ENCODE measurements around the gene NCEH1. TPM values are rescaled to one million over a fixed set of nuclear protein-coding genes. Genes with fewer than 3 reads are reported as not detected.
"Not testable (repeated sequence)": the region's sequence is repeated elsewhere in the genome, so short reads cannot be mapped to it uniquely, and the experiment has no call there.

The NCEH1 gene
- total RNA-seq, result 1 to 10 TPM; 4.5 to 9.3 (median 6.1) TPM

GRCh38 chr3:172710664-172711453 lies at the start of gene NCEH1:
TSS of gene NCEH1 (minus strand) at chr3:172711067. CDS start at chr3:172710984, 83 bp downstream.
- Histone ChIP-seq H3K27me3 (no peaks in the 10 kb centered on the region), H3K27ac (peak within 1 kb of the TSS; percentile 66 to 95 (median 90)), H3K4me3 (peak within 1 kb of the TSS; percentile 60 to 61), H3K9me3 (no peaks in the 10 kb centered on the region), H3K36me3 (no peaks in the 10 kb centered on the region), H3K4me1 (peaks cover 0 to 22% (median 6%) of the 10 kb centered on the region in 3 donors)
- peak; percentile 97 for ATAC-seq
- no peak for TF ChIP-seq EP300 (IDR thresholded peaks at IDR 0.05)
- peak; percentile 78 for TF ChIP-seq POLR2AphosphoS5 (IDR thresholded peaks at IDR 0.05)
- TF ChIP-seq POLR2A (IDR thresholded peaks at IDR 0.05), result peak; percentile 76 to 78
- TF ChIP-seq CTCF (IDR thresholded peaks at IDR 0.05), result peak; percentile 60 to 93 (median 84)
- 0% methylated on average over 6 to 7 of the region's 41 CpGs for WGBS, 2 donors (ENCODE audit: low coverage in 1 of 2)

DNA sequence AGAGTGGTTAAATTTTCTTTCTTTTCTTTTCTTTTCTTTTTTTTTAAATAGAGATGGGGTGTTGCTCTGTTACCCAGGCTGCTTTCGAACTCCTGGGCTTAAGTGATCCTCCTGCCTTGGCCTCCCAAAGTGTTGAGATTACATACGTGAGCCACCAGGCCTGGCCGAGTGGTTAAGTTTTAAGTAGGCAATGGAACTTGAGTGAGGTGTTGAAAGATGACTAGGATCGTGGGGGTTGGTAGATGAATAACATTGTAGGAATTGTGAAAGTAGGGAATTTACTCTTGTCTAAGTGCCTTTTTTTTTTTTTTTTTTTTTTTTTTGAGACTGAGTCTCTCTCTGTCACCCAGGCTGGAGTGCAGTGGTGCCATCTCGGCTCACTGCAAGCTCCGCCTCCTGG lies 49.5 kb upstream of the NCEH1 start:
- not testable (repeated sequence) for H3K4me1 ChIP-seq, ATAC-seq, H3K27me3 ChIP-seq, H3K9me3 ChIP-seq, H3K27ac ChIP-seq, H3K4me3 ChIP-seq
- 89 to 94% methylated on average over 6 of the region's 6 CpGs for WGBS, 2 donors (ENCODE audit: low coverage in 1 of 2)
- H3K36me3 ChIP-seq, result peaks cover 3 to 36% of the 10 kb centered on the region in 2 donors

- no peak overlapping the region for H3K4me3 ChIP-seq
- H3K27ac ChIP-seq, result no peak overlapping the region
- H3K27me3 ChIP-seq, result no peaks in the 10 kb centered on the region
- ATAC-seq, result no peak
- H3K4me1 ChIP-seq, result peaks cover 0 to 25% (median 5%) of the 10 kb centered on the region in 3 donors
- no peaks in the 10 kb centered on the region for H3K9me3 ChIP-seq
- TF ChIP-seq EP300 (IDR thresholded peaks at IDR 0.05) (no peak), CTCF (IDR thresholded peaks at IDR 0.05) (no peak), POLR2AphosphoS5 (IDR thresholded peaks at IDR 0.05) (no peak), POLR2A (IDR thresholded peaks at IDR 0.05) (no peak)
- WGBS, 2 donors (ENCODE audit: low coverage in 1 of 2), result 86 to 100% methylated on average over 1 of the region's 1 CpG
- H3K36me3 ChIP-seq, result peaks cover 0 to 8% of the 10 kb centered on the region in 2 donors
Observed at GRCh38 chr3:172753125-172753524, 42.3 kb upstream of the NCEH1 start.

DNA sequence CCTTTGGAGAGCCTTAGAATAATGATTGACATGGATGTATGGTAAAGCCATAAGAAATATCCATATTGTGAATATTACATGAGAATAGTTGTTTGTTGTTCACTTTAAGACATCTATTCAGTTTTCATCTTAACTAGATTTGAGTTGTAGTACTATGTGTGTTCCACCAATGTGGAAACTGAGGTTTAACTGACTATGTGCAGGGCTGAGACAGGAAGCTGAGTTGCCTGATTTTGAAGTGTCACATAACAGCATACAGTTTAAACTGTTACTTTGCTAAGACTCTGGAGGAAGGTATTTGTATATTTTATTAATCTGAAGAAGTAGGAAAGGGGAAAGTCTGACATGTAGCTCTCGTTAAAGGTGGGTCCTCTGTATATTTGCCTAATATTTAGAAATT lies 41.8 kb upstream of the NCEH1 start:
- H3K27ac ChIP-seq, result no peak overlapping the region
- ATAC-seq, result no peak

GRCh38 chr3:172751175-172751704 lies 40.4 kb upstream of the NCEH1 start:
- no peaks in the 10 kb centered on the region for H3K9me3 ChIP-seq
- H3K4me1 ChIP-seq, result peaks cover 0 to 25% (median 5%) of the 10 kb centered on the region in 3 donors
- H3K4me3 ChIP-seq, result peak overlapping the region; percentile 70 to 78
- H3K27ac ChIP-seq, result peak overlapping the region in 3 of 4 donors; percentile 77 to 83 (median 79)
- H3K36me3 ChIP-seq, result peaks cover 0 to 5% of the 10 kb centered on the region in 2 donors
- 1% methylated on average over 7 to 14 of the region's 14 CpGs for WGBS, 2 donors (ENCODE audit: low coverage in 1 of 2)
- no peaks in the 10 kb centered on the region for H3K27me3 ChIP-seq
- TF ChIP-seq POLR2A (IDR thresholded peaks at IDR 0.05) (no peak), POLR2AphosphoS5 (IDR thresholded peaks at IDR 0.05) (no peak), EP300 (IDR thresholded peaks at IDR 0.05) (no peak), CTCF (IDR thresholded peaks at IDR 0.05) (no peak)
- ATAC-seq, result no peak

More for the DNA sequence above, 41.8 kb upstream of the NCEH1 start:
- Histone ChIP-seq H3K9me3 (no peaks in the 10 kb centered on the region), H3K27me3 (no peaks in the 10 kb centered on the region), H3K4me1 (peaks cover 0 to 25% (median 5%) of the 10 kb centered on the region in 3 donors), H3K4me3 (no peak overlapping the region), H3K36me3 (peaks cover 0 to 5% of the 10 kb centered on the region in 2 donors)
- TF ChIP-seq EP300 (IDR thresholded peaks at IDR 0.05) (no peak), POLR2AphosphoS5 (IDR thresholded peaks at IDR 0.05) (no peak), POLR2A (IDR thresholded peaks at IDR 0.05) (no peak), CTCF (IDR thresholded peaks at IDR 0.05) (no peak)
- WGBS, 2 donors (ENCODE audit: low coverage in 1 of 2), result 100% methylated on average over 1 of the region's 1 CpG
